Activated CD8-positive, alpha-beta T cell treated with anti-CD3 and anti-CD28 coated beads for 36 hours (primary cell): ENCODE data around the gene TRIM25. TPM values are rescaled to one million over a fixed set of nuclear protein-coding genes. Genes with fewer than 3 reads are reported as not detected.
A peak's percentile ranks its signal among the peaks of the same experiment; 100 is the strongest.

Experiments used
- ATAC-seq: fragments of 200-7000 bp; cut with Tn5 transposase; one replicate; pipeline ENCODE4 v1.10.0; 2021; ENCODE audit warnings: mild to moderate bottlenecking, moderate library complexity
- CTCF ChIA-PET: fragments of 350-600 bp; sonication (Branson Sonifier 250); formaldehyde crosslinking; loops from one replicate; lab custom pipeline; 2021; ENCODE audit warnings: antibody characterized with exemption; lab: Charles Lee
- POLR2A ChIA-PET: fragments of 350-600 bp; sonication (Branson Sonifier 250); formaldehyde crosslinking; loops from one replicate; lab custom pipeline; 2021; ENCODE audit warnings: antibody characterized with exemption; lab: Charles Lee
- DNase-seq: peaks from one replicate; pipeline ENCODE4 v3.0.0-alpha.2; 2020
- H3K27ac Mint-ChIP-seq: one replicate; pipeline ENCODE4 v1.8.0; 2021; ENCODE audit warnings: mild to moderate bottlenecking, mixed read lengths
- H3K27me3 Mint-ChIP-seq: one replicate; pipeline ENCODE4 v1.8.0; 2021; ENCODE audit warnings: mixed read lengths
- H3K36me3 Mint-ChIP-seq: one replicate; pipeline ENCODE4 v1.8.0; 2021; ENCODE audit warnings: low read depth, mixed read lengths
- H3K4me1 Mint-ChIP-seq: one replicate; pipeline ENCODE4 v1.8.0; 2021; ENCODE audit warnings: low read depth, mixed read lengths
- H3K4me3 Mint-ChIP-seq: one replicate; pipeline ENCODE4 v1.8.0; 2021; ENCODE audit warnings: mild to moderate bottlenecking, moderate library complexity, mixed read lengths
- H3K9me3 Mint-ChIP-seq: one replicate; pipeline ENCODE4 v1.8.0; 2021; ENCODE audit warnings: mixed read lengths
- CTCF ChIP-seq: fragments of 200-600 bp; IDR thresholded peaks from one replicate; pipeline ENCODE4 v1.8.0; 2022; ENCODE audit warnings: antibody characterized with exemption, mild to moderate bottlenecking
- intact Hi-C: fragments of 100-400 bp; cut with micrococcal nuclease; formaldehyde crosslinking; loops from one replicate; pipeline ENCODE4 v1.10.0; 2022
- total RNA-seq, 2 experiments: library from RNA; stranded (reverse); gene quantifications; one replicate each; pipeline ENCODE4 v1.2.3, GENCODE V29; 2021

Gene TRIM25
- total RNA-seq, 2 experiments from 2014 or later = 94.2 to 95.6 TPM

GRCh38 chr17:56908001-56908542, 5.8 kb downstream of the TRIM25 start:
- ChIA-PET CTCF (interaction anchor here (1.4 to 2.9 kb wide), 3 partner anchors 16 to 88 kb away, joined by 5 to 8 read pairs (median 6); no protein-coding TSS in a partner anchor), POLR2A (no interaction called here)
- Mint-ChIP-seq H3K27me3 (no peaks in the 10 kb centered on the region), H3K4me1 (peaks cover 40% of the 10 kb centered on the region), H3K4me3 (no peak overlapping the region), H3K9me3 (no peaks in the 10 kb centered on the region), H3K36me3 (peaks cover 70% of the 10 kb centered on the region), H3K27ac (peak overlapping the region; percentile 74)
- intact Hi-C loops = no loop called here
- DNase-seq (peak; percentile 56), ATAC-seq (peak; percentile 65)
- no peak for TF ChIP-seq CTCF

- intact Hi-C loops = no loop called here
- POLR2A ChIA-PET = interaction anchor here (1.4 kb wide), 1 partner anchor 9 kb away, joined by 4 read pairs; no protein-coding TSS in a partner anchor
- no peak for TF ChIP-seq CTCF
- Mint-ChIP-seq H3K4me1 (peaks cover 10% of the 10 kb centered on the region), H3K27ac (no peak overlapping the region), H3K27me3 (no peaks in the 10 kb centered on the region), H3K9me3 (no peaks in the 10 kb centered on the region), H3K36me3 (peaks cover 72% of the 10 kb centered on the region), H3K4me3 (no peak overlapping the region)
- ATAC-seq = no peak
- no peak for DNase-seq
- CTCF ChIA-PET = interaction anchor here (1.0 to 1.5 kb wide), 3 partner anchors 10 to 87 kb away, joined by 3 read pairs; partner anchors contain the start of gene TRIM25
These were observed 10.3 kb downstream of the TRIM25 start for GRCh38 chr17:56903560-56903959.

- H3K27me3 Mint-ChIP-seq = no peaks in the 10 kb centered on the region
- ChIA-PET POLR2A (interaction anchor here (1.3 kb wide), 1 partner anchor 13 kb away, joined by 3 read pairs; no protein-coding TSS in a partner anchor), CTCF (no interaction called here)
- no peak for ATAC-seq
- H3K27ac Mint-ChIP-seq = no peak overlapping the region
- intact Hi-C loops = no loop called here
- DNase-seq = no peak
- no peak overlapping the region for H3K4me3 Mint-ChIP-seq
- peaks cover 70% of the 10 kb centered on the region for H3K36me3 Mint-ChIP-seq
- H3K9me3 Mint-ChIP-seq = no peaks in the 10 kb centered on the region
- H3K4me1 Mint-ChIP-seq = peaks cover 2% of the 10 kb centered on the region
- TF ChIP-seq CTCF = no peak
These were observed 11.5 kb downstream of the TRIM25 start for GRCh38 chr17:56902348-56902747.

GRCh38 chr17:56899403-56899802, 14.4 kb downstream of the TRIM25 start:
- TF ChIP-seq CTCF = no peak
- DNase-seq (no peak), ATAC-seq (no peak)
- Mint-ChIP-seq H3K4me1 (peaks cover 2% of the 10 kb centered on the region), H3K9me3 (no peaks in the 10 kb centered on the region), H3K27me3 (no peaks in the 10 kb centered on the region), H3K36me3 (peaks cover 66% of the 10 kb centered on the region), H3K4me3 (no peak overlapping the region), H3K27ac (no peak overlapping the region)
- intact Hi-C loops = no loop called here
- POLR2A ChIA-PET = interaction anchor here (0.7 to 1.2 kb wide), 4 partner anchors 9 to 48 kb away, joined by 3 to 6 read pairs (median 4); partner anchors contain the start of gene TRIM25
- CTCF ChIA-PET = interaction anchor here (1.1 to 1.2 kb wide), 2 partner anchors 40 to 48 kb away, joined by 3 read pairs; no protein-coding TSS in a partner anchor

GRCh38 chr17:56898874-56899273, 15.0 kb downstream of the TRIM25 start:
- peaks cover 2% of the 10 kb centered on the region for H3K4me1 Mint-ChIP-seq
- ChIA-PET CTCF (interaction anchor here (1.1 to 1.2 kb wide), 2 partner anchors 40 to 48 kb away, joined by 3 read pairs; no protein-coding TSS in a partner anchor), POLR2A (interaction anchor here (0.6 to 1.2 kb wide), 5 partner anchors 8 to 47 kb away, joined by 3 to 6 read pairs (median 3); partner anchors contain the start of gene TRIM25)
- H3K9me3 Mint-ChIP-seq = no peaks in the 10 kb centered on the region
- TF ChIP-seq CTCF = no peak
- H3K27ac Mint-ChIP-seq = no peak overlapping the region
- H3K27me3 Mint-ChIP-seq = no peaks in the 10 kb centered on the region
- H3K4me3 Mint-ChIP-seq = no peak overlapping the region
- ATAC-seq (no peak), DNase-seq (no peak)
- H3K36me3 Mint-ChIP-seq = peaks cover 62% of the 10 kb centered on the region
- intact Hi-C loops = no loop called here
